HG02938 (cell line): Measurements from ENCODE around the gene FZD2.

ENCODE experiments used
- ATAC-seq: cut with Tn5 transposase; IDR thresholded peaks from one replicate; pipeline ENCODE4 v1.9.1; 2021; ENCODE audit warnings: mild to moderate bottlenecking, moderate library complexity; ENCODE audit not compliant: unreplicated experiment

Gene FZD2

DNA sequence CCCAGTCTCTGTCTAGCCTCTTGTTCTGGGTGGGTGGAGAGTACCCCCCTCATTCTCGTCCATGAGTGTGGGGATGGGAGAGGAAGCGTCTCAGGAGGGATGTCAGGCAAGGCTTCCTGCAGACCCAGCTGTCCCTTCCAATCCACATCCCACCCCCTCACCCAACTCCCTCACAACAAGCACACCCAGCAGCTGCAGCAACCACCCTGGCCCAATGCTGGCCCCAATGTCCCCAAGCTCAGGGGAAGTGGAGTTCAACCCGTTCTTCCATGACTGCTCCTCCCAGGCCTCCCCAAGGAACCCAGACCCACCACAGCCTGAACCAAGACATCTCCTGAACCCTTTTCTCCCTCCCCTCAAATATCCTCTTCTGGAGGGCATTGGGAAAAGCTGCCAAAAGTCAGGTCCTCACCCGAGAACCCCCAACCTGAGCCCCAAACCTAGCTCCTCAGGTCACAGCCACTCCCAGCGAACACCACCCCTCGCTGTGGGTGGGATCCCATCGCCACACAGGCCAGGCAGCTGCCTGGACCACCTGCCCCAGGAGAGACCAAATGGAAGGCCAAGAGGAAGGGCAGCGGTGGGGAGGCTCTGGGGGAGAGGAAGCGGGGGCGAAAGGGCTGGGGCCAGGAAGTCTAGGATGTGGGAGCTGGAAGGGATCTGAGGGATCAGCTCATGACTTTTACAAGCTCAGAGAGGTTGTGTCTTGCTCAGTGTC, 47.6 kb downstream of the FZD2 start:
- ATAC-seq, result no peak

DNA sequence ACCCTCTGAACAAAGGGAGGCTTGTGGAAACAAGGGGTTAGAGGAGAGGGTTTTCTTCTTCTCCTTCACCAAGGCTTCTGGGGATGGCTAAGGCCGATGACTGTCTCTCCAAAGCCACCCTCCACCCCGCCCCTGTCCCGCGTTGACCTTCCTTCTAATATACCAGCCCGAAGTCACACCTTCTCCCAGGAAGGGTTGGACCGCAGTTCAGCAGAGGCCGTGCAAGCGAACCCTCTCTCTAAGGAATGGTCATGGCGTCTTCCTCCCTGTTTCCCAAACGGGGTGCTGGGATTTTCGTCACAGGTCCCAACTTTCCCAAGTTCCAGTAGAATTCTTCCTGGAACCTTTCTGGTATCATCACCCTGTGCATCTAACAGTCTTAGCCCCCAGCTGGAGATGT, 49.4 kb downstream of the FZD2 start:
- ATAC-seq, result no peak

DNA sequence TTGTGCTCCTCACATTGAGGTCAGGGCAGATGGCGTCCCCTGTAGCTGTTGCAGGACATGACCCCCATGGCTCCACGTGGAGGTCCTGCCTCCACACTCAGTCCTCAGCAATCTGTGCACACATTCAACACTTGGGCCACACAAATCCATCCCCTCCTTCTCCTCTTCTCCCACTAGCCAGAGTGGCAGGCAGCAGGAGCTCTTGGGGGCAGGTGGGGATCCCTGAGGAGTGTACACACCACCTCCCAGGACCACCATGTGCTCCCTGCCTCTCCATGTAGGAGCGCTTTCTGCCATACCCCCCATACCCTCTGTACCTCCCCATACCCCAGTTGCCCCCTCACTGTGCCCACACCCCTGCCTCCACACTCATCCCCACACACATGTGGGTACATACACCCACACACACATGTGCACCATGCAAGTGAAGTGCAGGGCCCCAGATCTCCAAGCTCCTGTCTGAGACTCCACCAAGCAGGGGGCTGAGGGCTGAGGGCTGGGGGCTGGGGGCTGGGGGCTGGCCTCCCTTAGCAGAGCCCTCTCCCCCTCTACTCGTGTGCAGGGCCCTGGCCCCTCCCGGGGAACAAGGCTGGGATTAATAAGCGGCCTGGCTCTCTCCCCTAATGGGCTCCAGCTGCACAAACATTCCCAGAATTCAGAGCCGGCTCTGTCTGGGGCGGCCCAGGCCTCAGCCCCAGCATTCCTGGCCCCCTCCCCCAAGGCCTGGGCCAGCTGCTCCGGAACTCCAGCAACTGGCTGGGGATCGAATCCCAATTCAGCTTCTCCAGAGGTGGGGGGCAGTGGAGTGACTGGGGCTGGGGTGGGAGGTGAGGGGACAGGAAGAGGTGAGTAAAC, 50.8 kb downstream of the FZD2 start:
- no peak for ATAC-seq

DNA sequence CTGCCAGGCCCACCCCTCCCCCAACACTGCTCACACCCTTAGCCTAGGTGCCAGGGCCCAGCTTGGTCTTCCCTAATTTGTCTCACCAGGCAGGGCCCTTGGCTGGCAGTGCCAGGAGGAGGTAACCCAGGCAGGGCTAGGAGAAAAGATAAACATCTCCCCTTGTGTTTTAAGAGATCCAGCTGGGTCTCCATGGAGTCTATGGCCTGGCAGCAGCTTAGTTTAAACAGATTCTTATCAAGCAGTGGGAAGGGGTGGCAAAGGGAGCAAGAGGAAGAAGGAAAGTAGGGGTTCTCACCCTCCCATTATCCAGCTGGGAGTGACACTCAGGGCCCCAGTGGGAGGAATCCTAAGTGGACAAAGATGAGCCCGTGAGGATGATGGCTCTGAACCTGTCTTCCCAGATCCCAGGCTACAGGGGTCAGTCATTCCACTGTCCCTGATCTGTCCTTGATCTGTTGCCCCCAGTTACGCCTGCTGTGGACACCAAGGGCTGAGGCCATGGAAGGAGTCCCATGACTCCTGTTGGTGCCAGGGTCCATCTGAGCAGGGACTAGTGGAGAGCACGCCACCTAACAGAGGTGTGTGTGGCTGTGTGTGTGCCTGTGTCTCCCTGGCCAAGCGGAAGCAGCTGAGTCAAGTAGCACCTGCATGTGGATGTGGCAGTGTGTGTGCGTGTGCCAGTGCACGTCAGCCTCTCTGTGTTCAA, 51.6 kb downstream of the FZD2 start:
- no peak for ATAC-seq

DNA sequence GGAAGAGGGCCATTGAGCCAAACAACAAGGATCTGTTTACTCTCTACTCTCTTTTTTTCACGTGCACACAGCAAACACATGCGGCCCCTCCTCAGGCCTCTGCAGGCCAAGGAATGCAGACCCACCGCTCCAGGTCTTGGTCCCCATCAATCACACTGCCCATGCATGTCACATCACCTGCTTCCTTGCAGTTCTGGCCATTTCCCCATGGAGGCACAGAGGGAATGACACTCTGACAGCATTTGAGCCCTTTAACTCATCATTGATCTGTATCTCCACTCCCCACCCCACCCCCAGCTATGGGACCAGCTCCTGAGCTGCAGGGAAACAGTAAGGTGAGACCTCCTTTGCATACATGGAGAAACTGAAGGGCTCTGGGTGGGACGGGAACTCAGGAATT, 53.0 kb downstream of the FZD2 start:
- no peak for ATAC-seq
